ENCODE data around the gene LPCAT1. TPM values are rescaled to one million over a fixed set of nuclear protein-coding genes. Genes with fewer than 3 reads are reported as not detected.

The LPCAT1 gene
- total and polyA plus RNA-seq, 2 donors (not counting 3 experiments of a cell fraction or from before 2014, with no cell fraction given): 28.9 to 57.2 TPM

DNA sequence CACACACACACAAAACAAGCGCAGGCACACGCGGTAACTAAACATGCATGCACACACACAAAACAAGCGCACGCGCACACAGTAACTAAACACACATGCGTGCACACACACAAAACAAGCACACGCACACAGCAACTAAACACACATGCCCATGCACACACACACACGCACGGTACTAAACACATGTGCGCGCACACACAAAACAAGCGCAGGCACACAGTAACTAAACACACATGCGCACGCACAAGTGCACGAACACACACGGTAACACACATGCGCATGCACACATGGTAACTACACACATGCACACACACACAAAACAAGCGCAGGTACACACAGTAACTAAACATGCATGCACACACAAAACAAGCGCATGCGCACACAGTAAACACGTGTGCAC is 58.6 kb downstream of the LPCAT1 start:
- no peak overlapping the region for H3K4me2 ChIP-seq (ENCODE audit: insufficient read depth, low read length)
- dilution Hi-C loops (cut with MboI; ENCODE audit: extremely low pct_ligation_motif_present, low sequenced_read_pairs): no loop called here

More for the DNA sequence above, 58.6 kb downstream of the LPCAT1 start:
- Histone ChIP-seq H3K4me3 (replicated peaks in 1 of 3; ENCODE audit: insufficient read depth in 1 of 3, low read depth in 1 of 3, low read length in 3 of 3) (no peak overlapping the region), H3K36me3 (ENCODE audit: control insufficient read depth in 2 of 2, extremely low read depth in 1 of 2, insufficient read depth in 2 of 2, low read length in 2 of 2) (peaks cover 2 to 9% of the 10 kb centered on the region in 2 experiments), H3K9me1 (replicated peaks; ENCODE audit: control insufficient read depth, extremely low read depth, insufficient read depth, low read length) (no peaks in the 10 kb centered on the region), H3K27ac (ENCODE audit: insufficient read depth, low read depth, low read length) (no peak overlapping the region), H3K4me1 (ENCODE audit: control insufficient read depth, extremely low read depth, insufficient read depth, low read length) (no peaks in the 10 kb centered on the region), H3K9ac (replicated peaks; ENCODE audit: extremely low read depth, insufficient read depth, low read length) (no peak overlapping the region), H3K79me2 (ENCODE audit: control insufficient read depth, insufficient read depth, low read length) (no peaks in the 10 kb centered on the region), H4K20me1 (replicated peaks; ENCODE audit: control insufficient read depth, extremely low read depth, insufficient read depth, low read length) (no peaks in the 10 kb centered on the region), H3K9me3 (replicated peaks; ENCODE audit: control insufficient read depth, insufficient read depth, low read length) (no peaks in the 10 kb centered on the region), H3K27me3 (ENCODE audit: control insufficient read depth in 2 of 2, insufficient read depth in 2 of 2, low read length in 2 of 2) (no peaks in the 10 kb centered on the region), H2AFZ (ENCODE audit: low read depth, low read length) (no peak overlapping the region)
- ChIA-PET CTCF (no interaction called here), POLR2A (no interaction called here)
- intact Hi-C loops (cut with micrococcal nuclease): no loop called here
- no TSS peak for BruUV-seq (replicated peaks)
- TF ChIP-seq GATA2 (IDR thresholded peaks at IDR 0.05; ENCODE audit: insufficient read depth, insufficient read length, low read depth, low read length) (no peak), JUN (IDR thresholded peaks at IDR 0.05; ENCODE audit: borderline replicate concordance, insufficient read depth, insufficient read length, low read depth) (no peak), EZH2 (IDR thresholded peaks at IDR 0.05; ENCODE audit: borderline replicate concordance, low read depth, low read length, severe bottlenecking) (no peak), POLR2A (IDR thresholded peaks at IDR 0.05; ENCODE audit: low read depth, low read length) (no peak), FOS (IDR thresholded peaks at IDR 0.05; ENCODE audit: borderline replicate concordance, insufficient read depth, low read length) (no peak), POLR2AphosphoS5 (IDR thresholded peaks at IDR 0.05; ENCODE audit: insufficient read depth, low read depth, low read length) (no peak), MYC (IDR thresholded peaks at IDR 0.05; ENCODE audit: low read depth, low read length) (no peak)
- TF ChIP-seq, protein P1, sequence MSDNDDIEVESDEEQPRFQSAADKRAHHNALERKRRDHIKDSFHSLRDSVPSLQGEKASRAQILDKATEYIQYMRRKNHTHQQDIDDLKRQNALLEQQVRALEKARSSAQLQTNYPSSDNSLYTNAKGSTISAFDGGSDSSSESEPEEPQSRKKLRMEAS (IDR thresholded peaks at IDR 0.05; ENCODE audit: insufficient read depth, insufficient read length): no peak
- TF ChIP-seq, protein P2, sequence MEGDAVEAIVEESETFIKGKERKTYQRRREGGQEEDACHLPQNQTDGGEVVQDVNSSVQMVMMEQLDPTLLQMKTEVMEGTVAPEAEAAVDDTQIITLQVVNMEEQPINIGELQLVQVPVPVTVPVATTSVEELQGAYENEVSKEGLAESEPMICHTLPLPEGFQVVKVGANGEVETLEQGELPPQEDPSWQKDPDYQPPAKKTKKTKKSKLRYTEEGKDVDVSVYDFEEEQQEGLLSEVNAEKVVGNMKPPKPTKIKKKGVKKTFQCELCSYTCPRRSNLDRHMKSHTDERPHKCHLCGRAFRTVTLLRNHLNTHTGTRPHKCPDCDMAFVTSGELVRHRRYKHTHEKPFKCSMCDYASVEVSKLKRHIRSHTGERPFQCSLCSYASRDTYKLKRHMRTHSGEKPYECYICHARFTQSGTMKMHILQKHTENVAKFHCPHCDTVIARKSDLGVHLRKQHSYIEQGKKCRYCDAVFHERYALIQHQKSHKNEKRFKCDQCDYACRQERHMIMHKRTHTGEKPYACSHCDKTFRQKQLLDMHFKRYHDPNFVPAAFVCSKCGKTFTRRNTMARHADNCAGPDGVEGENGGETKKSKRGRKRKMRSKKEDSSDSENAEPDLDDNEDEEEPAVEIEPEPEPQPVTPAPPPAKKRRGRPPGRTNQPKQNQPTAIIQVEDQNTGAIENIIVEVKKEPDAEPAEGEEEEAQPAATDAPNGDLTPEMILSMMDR (IDR thresholded peaks at IDR 0.05; ENCODE audit: extremely low read depth in 1 of 2, insufficient read depth in 1 of 2, low read depth in 1 of 2, low read length in 2 of 2): no peak
- FAIRE-seq (no peak), DNase-seq (ENCODE audit: low read depth, low spot score) (no peak)
